Measurements from ENCODE around the gene HCAR2.

- no peak for TF ChIP-seq POLR2A (IDR thresholded peaks at IDR 0.05)
- TF ChIP-seq CTCF (IDR thresholded peaks at IDR 0.05): no peak
These were observed 37.4 kb downstream of the HCAR2 start for GRCh38 chr12:122665759-122666158.

Data from lower leg skin (tissue), 3 donors.